ENCODE results near the gene ACTR2. TPM values are rescaled to one million over a fixed set of nuclear protein-coding genes. Genes with fewer than 3 reads are reported as not detected.

Gene ACTR2
- total and polyA plus RNA-seq, 10 donors: 106 to 348 (median 193) TPM

DNA sequence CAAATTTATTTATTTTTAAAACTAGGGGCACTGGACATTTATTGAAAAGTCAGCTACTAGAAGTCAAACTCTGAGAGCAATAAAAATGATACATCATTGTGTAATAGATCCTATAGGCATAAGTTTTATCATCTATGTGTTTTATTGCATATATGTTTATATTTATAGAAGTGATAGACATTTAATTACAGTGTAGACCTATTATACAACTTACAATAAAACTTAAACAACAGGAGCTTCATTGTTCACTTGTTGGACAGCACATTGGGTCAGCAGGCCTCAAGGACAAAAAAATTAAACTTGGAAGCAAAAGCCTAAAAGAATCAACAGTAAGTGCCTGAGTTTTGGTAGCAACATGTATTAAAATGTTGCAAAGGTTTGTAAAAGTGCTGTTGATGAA, 15.0 kb upstream of the ACTR2 start:
- Histone ChIP-seq H3K4me1 (no peaks in the 10 kb centered on the region), H3K27me3 (replicated peaks in 1 of 7) (no peaks in the 10 kb centered on the region), H3K27ac (no peak overlapping the region), H3K36me3 (no peaks in the 10 kb centered on the region), H3K9me3 (no peaks in the 10 kb centered on the region), H3K4me3 (no peak overlapping the region)
- intact Hi-C loops (cut with DNase I; ENCODE audit: low total_unique reads): no loop called here
- no peak for DNase-seq
- TF ChIP-seq CTCF (IDR thresholded peaks at IDR 0.05 in 8 of 11, conservative IDR thresholded peaks at IDR 0.05 in 3 of 11) (no peak), POLR2AphosphoS5 (IDR thresholded peaks at IDR 0.05) (no peak), POLR2A (IDR thresholded peaks at IDR 0.05) (no peak)

- DNase-seq: no peak
- Histone ChIP-seq H3K9me3 (no peaks in the 10 kb centered on the region), H3K4me1 (no peaks in the 10 kb centered on the region), H3K27me3 (replicated peaks in 1 of 7) (no peaks in the 10 kb centered on the region), H3K4me3 (no peak overlapping the region), H3K27ac (no peak overlapping the region), H3K36me3 (no peaks in the 10 kb centered on the region)
- WGBS, 5 donors: 94 to 98% (median 95%) methylated on average over 9 of the region's 9 CpGs
- intact Hi-C loops (cut with DNase I; ENCODE audit: low total_unique reads): no loop called here
- TF ChIP-seq CTCF (IDR thresholded peaks at IDR 0.05 in 8 of 11, conservative IDR thresholded peaks at IDR 0.05 in 3 of 11) (no peak), POLR2A (IDR thresholded peaks at IDR 0.05) (no peak), POLR2AphosphoS5 (IDR thresholded peaks at IDR 0.05) (no peak)
Observed at GRCh38 chr2:65213035-65213434, 14.6 kb upstream of the ACTR2 start.

GRCh38 chr2:65214361-65214760, 13.3 kb upstream of the ACTR2 start:
- 89 to 96% (median 91%) methylated on average over 1 of the region's 1 CpG for WGBS, 5 donors

GRCh38 chr2:65214843-65215242, 12.8 kb upstream of the ACTR2 start:
- no peak overlapping the region for H3K4me3 ChIP-seq
- no peaks in the 10 kb centered on the region for H3K27me3 ChIP-seq (replicated peaks in 1 of 7)
- intact Hi-C loops (cut with DNase I; ENCODE audit: low total_unique reads): no loop called here
- H3K9me3 ChIP-seq: no peaks in the 10 kb centered on the region
- DNase-seq: no peak
- no peaks in the 10 kb centered on the region for H3K4me1 ChIP-seq
- TF ChIP-seq POLR2A (IDR thresholded peaks at IDR 0.05): no peak
- TF ChIP-seq POLR2AphosphoS5 (IDR thresholded peaks at IDR 0.05): no peak
- no peak for TF ChIP-seq CTCF (IDR thresholded peaks at IDR 0.05 in 8 of 11, conservative IDR thresholded peaks at IDR 0.05 in 3 of 11)
- no peak overlapping the region for H3K27ac ChIP-seq
- 92 to 100% (median 93%) methylated on average over 2 of the region's 2 CpGs for WGBS, 5 donors
- no peaks in the 10 kb centered on the region for H3K36me3 ChIP-seq

More at GRCh38 chr2:65214361-65214760, 13.3 kb upstream of the ACTR2 start:
- Histone ChIP-seq H3K4me1 (no peaks in the 10 kb centered on the region), H3K27ac (no peak overlapping the region), H3K27me3 (replicated peaks in 1 of 7) (no peaks in the 10 kb centered on the region), H3K4me3 (no peak overlapping the region), H3K36me3 (no peaks in the 10 kb centered on the region), H3K9me3 (no peaks in the 10 kb centered on the region)
- TF ChIP-seq CTCF (IDR thresholded peaks at IDR 0.05 in 8 of 11, conservative IDR thresholded peaks at IDR 0.05 in 3 of 11) (no peak), POLR2A (IDR thresholded peaks at IDR 0.05) (no peak), POLR2AphosphoS5 (IDR thresholded peaks at IDR 0.05) (no peak)
- intact Hi-C loops (cut with DNase I; ENCODE audit: low total_unique reads): no loop called here
- no peak for DNase-seq

Measured in spleen (tissue), 11 donors.